ENCODE results near the gene KSR2.

The KSR2 gene

DNA sequence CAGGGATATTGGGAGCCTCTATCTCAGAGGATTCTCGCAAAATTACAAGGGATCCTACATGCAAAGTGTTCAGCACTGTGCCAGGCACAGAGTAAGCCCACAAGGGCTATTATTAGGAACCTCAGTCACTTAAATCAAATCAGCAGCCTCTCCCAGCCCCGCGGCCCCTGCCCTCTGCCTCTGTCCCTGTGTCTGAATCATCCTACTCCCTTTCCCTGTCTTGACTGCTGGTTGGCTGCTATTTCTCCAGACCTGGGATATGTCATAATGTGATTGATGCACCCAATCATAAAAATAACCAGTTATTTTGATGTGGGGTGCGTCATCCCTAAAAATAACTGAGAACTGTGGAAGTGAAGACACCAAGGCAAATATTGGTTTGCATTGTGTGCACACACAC, 176.3 kb downstream of the KSR2 start:
- H3K27ac ChIP-seq, result no peak overlapping the region
- no peak overlapping the region for H3K4me3 ChIP-seq (ENCODE audit: low read depth, low read length)
- no peaks in the 10 kb centered on the region for H3K4me1 ChIP-seq
- no peaks in the 10 kb centered on the region for H3K9me3 ChIP-seq (ENCODE audit: control insufficient read depth, low read length)
- H3K79me2 ChIP-seq, result no peaks in the 10 kb centered on the region
- H3K36me3 ChIP-seq (ENCODE audit: control insufficient read depth, insufficient read depth, low read length), result no peaks in the 10 kb centered on the region
- H3K4me2 ChIP-seq (ENCODE audit: low read length), result no peak overlapping the region
- TF ChIP-seq, protein P1, sequence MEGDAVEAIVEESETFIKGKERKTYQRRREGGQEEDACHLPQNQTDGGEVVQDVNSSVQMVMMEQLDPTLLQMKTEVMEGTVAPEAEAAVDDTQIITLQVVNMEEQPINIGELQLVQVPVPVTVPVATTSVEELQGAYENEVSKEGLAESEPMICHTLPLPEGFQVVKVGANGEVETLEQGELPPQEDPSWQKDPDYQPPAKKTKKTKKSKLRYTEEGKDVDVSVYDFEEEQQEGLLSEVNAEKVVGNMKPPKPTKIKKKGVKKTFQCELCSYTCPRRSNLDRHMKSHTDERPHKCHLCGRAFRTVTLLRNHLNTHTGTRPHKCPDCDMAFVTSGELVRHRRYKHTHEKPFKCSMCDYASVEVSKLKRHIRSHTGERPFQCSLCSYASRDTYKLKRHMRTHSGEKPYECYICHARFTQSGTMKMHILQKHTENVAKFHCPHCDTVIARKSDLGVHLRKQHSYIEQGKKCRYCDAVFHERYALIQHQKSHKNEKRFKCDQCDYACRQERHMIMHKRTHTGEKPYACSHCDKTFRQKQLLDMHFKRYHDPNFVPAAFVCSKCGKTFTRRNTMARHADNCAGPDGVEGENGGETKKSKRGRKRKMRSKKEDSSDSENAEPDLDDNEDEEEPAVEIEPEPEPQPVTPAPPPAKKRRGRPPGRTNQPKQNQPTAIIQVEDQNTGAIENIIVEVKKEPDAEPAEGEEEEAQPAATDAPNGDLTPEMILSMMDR (IDR thresholded peaks at IDR 0.05), result no peak
- no peak overlapping the region for H3K9ac ChIP-seq
- no peaks in the 10 kb centered on the region for H3K27me3 ChIP-seq (ENCODE audit: control insufficient read depth, insufficient read depth, low read length)
- H2AFZ ChIP-seq, result no peak overlapping the region

DNA sequence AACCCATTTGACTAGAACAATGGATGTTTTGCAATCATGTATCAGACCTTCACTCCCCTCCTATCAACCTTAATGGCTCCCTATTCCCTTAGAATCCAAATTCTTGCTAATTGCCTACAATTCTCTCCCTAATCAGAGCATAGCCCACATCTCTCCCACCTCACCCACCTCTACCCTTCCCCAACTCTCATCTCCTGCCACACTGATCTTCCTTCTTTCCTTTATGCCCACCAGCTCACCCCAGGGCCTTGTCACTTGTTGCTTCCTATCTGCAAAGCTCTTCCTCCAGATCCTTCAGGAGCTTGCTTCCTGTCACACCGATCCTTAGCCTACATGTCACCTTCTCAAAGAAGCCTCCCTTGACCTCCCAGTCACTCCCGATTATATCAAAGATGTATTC, 177.8 kb downstream of the KSR2 start:
- Histone ChIP-seq H3K79me2 (no peaks in the 10 kb centered on the region), H3K4me1 (no peaks in the 10 kb centered on the region), H3K27me3 (ENCODE audit: control insufficient read depth, insufficient read depth, low read length) (no peaks in the 10 kb centered on the region), H3K4me2 (ENCODE audit: low read length) (no peak overlapping the region), H3K27ac (no peak overlapping the region), H2AFZ (no peak overlapping the region), H3K36me3 (ENCODE audit: control insufficient read depth, insufficient read depth, low read length) (no peaks in the 10 kb centered on the region), H3K9ac (no peak overlapping the region), H3K9me3 (ENCODE audit: control insufficient read depth, low read length) (no peaks in the 10 kb centered on the region), H3K4me3 (ENCODE audit: low read depth, low read length) (no peak overlapping the region)
- TF ChIP-seq, protein P1 (IDR thresholded peaks at IDR 0.05), result no peak

DNA sequence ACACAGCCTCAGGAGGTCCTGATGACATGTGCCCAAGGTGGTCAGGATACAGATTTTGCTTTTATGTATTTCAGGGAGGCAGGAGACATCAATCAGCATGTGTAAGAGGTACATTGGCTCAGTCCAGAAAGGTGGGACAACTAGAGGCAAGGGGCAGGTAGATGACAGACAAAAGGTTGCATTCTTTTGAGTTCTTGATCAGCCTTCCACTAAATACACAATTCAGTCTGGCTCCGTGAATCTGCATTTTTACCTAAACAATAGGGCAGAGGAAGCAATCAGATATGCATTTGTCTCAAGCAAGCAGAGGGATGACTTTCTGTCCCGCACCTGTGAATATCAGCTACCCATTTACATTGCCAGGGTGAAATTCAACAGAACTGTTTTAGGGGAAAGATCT, 178.6 kb downstream of the KSR2 start:
- Histone ChIP-seq H3K27me3 (ENCODE audit: control insufficient read depth, insufficient read depth, low read length) (no peaks in the 10 kb centered on the region), H3K36me3 (ENCODE audit: control insufficient read depth, insufficient read depth, low read length) (no peaks in the 10 kb centered on the region), H3K4me2 (ENCODE audit: low read length) (no peak overlapping the region), H3K4me3 (ENCODE audit: low read depth, low read length) (no peak overlapping the region), H3K4me1 (no peaks in the 10 kb centered on the region), H2AFZ (no peak overlapping the region), H3K27ac (no peak overlapping the region), H3K9ac (no peak overlapping the region), H3K79me2 (no peaks in the 10 kb centered on the region), H3K9me3 (ENCODE audit: control insufficient read depth, low read length) (no peaks in the 10 kb centered on the region)
- TF ChIP-seq, protein P1 (IDR thresholded peaks at IDR 0.05), result no peak

DNA sequence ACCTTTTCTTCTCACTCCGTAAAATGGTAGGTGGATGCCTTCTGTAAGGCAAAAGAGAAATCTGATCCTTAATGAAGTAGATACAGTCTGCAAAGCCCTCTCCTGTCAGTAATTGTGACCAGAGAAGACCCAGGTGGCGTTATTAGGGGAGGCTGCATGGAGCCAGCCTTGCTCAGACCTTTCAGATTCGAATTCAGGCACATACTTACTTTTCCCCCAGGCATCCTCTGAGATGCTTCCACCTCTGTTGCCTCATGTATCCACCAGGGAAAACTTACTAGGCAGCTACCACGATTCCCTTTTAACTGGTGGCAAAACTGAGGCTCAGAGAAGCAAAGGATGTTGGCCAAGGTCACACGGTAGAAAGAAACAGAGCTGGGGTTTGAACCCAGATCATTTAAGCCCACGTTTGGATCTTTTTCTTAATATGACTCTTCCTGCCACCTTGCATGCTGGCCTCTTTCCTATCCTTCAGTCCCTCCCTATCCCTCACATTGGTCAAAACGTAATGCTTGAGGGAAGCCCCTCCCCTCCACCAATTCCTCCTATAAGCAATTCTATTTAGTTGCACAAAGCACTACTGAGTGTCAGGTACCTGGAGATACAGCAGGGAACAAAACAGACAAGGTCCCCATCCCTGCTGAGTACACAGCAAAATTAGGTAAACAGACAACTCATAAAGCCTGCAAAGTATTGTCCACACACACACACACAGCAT, 179.4 kb downstream of the KSR2 start:
- Histone ChIP-seq H3K9ac (no peak overlapping the region), H3K4me3 (ENCODE audit: low read depth, low read length) (no peak overlapping the region), H3K27me3 (ENCODE audit: control insufficient read depth, insufficient read depth, low read length) (no peaks in the 10 kb centered on the region), H3K36me3 (ENCODE audit: control insufficient read depth, insufficient read depth, low read length) (no peaks in the 10 kb centered on the region), H2AFZ (no peak overlapping the region), H3K4me2 (ENCODE audit: low read length) (no peak overlapping the region), H3K79me2 (no peaks in the 10 kb centered on the region), H3K9me3 (ENCODE audit: control insufficient read depth, low read length) (no peaks in the 10 kb centered on the region), H3K27ac (no peak overlapping the region), H3K4me1 (no peaks in the 10 kb centered on the region)
- TF ChIP-seq, protein P1 (IDR thresholded peaks at IDR 0.05), result no peak

DNA sequence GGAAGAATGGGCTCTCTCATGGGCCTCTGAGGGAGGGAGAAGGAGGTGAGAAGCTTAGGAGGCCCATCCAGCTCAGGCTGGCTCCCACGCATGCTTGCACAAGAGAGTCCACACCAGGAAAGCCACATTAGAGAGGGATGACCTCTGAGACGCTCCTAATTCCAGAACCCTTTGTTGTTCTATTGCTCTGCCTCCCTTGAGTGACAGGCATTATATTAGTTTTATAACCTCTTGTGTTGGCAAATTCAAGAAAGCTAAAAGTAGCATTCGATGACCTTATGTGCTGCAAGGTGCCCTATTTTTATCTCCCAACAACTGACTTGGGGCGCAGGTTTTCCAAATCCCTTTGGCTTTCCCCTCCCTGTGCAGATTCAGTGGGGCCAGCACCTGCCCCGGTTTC, 190.1 kb downstream of the KSR2 start:
- TF ChIP-seq, protein P1 (IDR thresholded peaks at IDR 0.05), result no peak
- Histone ChIP-seq H3K4me1 (no peaks in the 10 kb centered on the region), H3K4me3 (ENCODE audit: low read depth, low read length) (no peak overlapping the region), H2AFZ (no peak overlapping the region), H3K9me3 (ENCODE audit: control insufficient read depth, low read length) (peaks cover 3% of the 10 kb centered on the region), H3K9ac (no peak overlapping the region), H3K79me2 (no peaks in the 10 kb centered on the region), H3K27ac (no peak overlapping the region), H3K36me3 (ENCODE audit: control insufficient read depth, insufficient read depth, low read length) (no peaks in the 10 kb centered on the region), H3K27me3 (ENCODE audit: control insufficient read depth, insufficient read depth, low read length) (no peaks in the 10 kb centered on the region), H3K4me2 (ENCODE audit: low read length) (no peak overlapping the region)

Measured in parathyroid adenoma (tissue), 2 donors.